ENCODE measurements around the gene WDR88. TPM values are rescaled to one million over a fixed set of nuclear protein-coding genes. Genes with fewer than 3 reads are reported as not detected.
"Not testable (repeated sequence)": the region's sequence is repeated elsewhere in the genome, so short reads cannot be mapped to it uniquely, and the experiment has no call there.

Gene WDR88
- polyA plus RNA-seq, 5 donors = 0.94 to 1.7 (median 1.3) TPM

DNA sequence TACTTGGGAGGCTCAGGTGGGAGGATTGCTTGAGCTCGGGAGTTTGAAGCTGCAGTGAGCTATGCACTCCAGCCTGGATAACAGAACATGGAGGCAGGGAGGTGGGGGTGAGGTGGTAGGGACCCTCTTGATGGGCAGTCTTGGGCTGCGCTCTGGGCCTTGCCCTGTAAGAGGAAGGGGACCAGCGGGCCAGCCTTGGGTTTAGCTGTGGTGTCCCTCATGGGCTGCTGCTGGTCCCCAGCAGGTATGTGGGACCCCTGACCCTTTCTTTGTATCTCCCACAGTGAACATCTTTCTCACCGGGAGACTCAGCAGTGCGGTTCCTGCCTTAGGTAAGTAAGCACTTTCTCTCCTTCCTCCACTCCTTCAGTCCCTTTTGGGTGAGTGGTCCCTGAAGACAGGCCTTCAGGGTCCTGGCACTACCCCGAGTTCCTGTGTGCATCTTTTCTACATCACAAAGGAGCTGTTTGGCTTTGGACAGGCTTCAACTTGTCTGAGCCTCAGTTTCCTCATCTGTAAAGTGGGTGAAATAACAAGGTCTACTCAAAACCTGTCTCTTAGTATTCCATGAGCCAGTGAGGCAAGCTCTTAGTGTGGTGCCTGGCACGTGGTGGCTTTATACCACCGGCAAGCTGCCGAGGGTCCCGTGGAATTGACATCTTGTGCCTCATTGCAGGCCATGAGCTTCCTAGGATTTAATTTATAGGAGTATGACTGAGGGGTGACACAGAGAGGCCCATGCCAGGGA lies 64.7 kb downstream of the WDR88 start:
- DNase-seq = no peak

DNA sequence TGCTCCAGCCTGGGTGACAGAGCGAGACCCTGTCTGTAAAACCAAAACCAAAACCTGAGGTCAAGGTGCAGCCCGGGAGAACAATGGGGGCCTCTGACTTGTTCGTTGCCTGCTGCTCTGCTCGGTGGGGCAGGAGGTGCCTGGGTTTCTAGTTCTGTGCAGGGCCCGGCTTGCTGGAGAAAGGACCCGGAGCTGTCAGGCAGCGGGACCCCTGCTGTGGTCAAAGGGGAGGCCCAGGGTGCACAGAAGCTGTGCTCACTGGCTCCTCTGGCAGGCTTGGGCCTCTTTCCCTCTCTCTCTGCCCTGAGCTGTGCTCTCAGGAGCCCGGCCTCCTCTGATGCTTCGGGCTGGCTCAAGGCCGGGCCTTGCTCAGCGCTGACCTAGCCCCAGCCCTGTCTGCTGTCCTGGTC lies 65.7 kb downstream of the WDR88 start:
- DNase-seq = no peak

DNA sequence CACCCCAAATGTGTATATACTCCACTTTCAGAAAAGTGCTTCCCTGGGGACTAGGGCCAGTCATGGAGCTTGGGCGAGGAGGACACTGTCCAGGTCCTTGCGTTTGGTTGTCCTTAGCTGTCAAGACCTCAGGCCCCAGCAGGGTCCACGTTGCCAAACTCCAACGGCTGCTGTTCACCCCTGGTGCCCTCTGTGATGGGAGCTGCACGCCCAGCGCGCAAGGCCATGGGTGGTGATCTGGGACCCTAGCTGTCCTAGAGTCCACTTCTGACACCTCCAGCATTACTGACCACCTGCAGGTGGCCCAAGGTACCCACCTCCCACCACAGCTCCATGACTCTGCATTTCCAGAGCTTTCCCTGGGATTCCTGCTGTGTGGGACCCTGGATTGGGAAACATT lies 66.3 kb downstream of the WDR88 start:
- no peak for DNase-seq

DNA sequence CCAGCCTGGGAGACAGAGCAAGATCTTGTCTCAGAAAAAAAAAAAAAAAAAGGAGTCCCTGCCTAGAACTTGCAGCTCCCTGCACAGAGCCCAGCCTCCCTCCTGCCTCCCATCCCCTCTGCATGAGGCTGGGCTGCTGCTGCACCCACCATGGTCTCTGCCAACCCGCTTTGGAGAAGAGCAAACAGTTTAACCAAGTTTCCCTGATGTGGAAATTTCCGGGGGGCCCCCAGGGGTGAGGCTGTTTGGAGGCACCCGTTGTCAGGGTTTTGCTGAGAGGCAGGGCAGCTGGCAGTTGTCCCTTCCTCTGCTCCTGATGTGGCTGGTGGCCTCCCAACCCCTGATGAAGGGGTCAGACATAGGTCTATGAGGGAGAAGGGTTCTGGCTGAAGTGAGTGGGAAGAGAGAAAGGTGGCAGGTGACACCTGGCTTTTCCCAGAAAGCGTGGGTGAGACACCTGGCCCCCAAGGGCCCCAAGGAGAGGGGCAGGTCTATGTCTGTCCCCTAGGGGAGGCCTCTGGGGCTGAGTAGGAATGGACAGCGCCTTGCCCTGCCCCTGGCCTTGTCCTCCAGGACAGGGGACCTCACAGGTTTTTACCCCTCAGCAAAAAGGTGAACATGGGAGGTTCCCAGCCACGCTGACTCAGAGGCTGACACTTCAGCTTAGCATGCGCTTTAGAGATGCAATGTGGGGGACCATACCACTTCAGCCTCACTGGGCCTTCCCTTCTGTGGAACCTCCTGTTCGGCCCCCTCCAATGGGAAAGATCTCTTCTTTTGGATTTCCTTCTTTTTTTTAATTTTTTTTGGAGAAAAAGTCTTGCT lies 67.7 kb downstream of the WDR88 start:
- no peak for DNase-seq

DNA sequence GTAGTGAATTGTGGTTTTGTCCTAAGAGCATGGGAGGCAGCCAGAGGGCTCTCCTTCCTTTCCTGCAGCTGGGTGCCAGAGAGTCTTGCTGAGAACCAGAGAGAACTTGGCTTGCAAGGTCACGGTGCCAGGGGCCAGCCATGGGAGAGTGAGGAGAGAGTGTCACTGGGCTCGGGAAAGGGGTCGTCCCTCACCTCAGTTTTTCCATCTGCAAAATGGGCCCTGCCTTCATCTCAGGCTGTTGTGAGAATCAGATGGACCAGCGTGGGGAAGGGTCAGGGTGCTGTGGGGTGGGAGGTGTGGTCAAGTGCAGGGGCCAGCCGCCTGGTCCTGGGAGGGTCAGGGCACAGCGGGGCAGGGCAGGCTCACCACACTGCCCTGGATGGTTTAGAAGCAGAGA lies 69.6 kb downstream of the WDR88 start:
- no peak for DNase-seq

DNA sequence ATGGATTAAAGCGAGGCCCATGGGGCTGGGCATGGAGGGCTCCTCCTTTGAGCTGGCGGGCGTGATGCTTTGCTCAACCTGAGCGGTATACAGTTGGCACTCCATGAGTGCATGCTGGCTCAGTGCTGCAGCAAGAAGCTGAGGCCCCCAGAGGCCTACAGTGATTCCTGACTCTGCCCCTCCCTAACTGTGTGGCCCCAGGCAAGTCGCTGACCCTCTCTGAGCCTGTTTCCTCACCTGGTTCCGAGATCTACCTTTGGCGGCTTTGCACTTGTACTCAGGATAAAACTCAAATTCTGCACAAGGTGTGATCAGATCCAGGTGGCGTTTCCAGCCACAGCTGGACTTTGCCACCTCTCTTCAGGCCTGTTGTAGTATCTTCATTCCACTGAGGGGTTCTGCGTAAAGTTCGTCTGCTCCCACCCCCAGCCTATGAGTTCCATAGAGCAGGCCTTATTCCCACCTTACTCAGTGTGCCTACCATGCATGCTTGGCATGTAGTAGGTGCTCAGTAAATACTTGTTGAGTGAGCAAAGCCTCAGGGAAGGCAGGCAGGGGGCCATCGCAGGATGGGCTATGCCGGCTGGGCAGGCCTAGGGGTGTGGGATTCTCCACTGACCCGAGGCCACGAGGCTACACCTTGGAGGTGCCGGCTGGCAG lies 70.1 kb downstream of the WDR88 start:
- DNase-seq = no peak

DNA sequence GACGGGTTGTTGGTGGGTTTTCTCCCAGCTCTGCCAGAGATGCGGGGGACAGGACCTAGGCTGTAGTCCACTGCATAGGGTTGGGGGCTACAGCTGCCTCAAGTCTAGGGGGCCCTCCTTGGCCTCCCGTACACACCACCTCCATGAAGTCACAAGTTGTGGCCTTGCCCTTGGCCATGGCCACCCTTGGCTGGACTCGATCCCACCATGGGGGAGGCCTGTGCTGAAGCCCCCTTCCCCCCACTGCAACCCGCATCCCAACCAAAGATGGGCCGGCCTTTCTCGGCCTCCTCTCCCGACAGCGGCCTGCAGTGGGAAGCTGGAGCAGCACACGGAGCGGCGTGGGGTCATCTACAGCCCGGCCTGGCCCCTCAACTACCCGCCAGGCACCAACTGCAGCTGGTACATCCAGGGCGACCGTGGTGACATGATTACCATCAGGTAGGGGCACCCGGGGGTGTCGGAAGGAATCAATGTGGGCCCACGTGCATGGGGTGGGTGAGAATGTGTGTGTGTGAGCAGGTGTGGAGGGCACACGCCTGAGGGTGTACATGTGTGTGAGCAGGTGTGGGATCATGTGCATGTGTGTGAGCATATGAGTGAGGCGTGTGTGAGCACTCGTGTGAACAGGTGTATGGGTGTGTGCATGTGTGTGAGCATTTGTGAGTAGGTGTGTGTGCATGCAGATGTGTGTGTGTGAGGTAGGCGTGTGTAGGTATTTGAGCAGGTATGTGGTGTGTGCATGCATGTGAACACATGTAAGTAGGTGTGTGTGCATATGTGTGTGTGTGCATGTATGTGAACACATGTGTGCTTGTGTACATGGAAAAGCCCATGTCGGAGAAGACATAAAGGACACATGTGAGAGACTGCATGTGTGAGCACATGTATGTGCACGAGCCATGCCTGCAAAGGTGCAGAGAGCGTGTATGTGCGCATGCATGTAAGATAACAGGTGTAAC lies 70.9 kb downstream of the WDR88 start:
- DNase-seq = no peak

DNA sequence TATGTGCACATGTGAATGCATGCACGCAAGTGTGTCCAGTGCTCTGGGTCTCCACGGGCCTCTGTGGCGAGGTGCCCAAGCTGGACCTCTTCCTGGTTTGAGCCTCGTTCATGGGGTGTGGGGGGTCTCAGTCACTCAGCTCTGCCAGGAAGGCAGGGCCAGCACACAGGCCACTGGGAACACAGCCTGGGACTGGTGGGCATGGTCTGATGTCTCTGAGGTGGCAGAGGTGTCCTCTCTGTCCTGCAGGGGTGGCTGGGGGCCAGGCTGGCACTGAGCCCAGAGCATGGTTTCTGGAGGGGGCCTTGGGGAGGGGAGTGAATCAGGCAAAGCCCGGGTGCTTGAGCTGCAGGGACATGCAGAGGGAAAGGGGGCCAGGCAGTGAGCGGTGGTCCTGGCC lies 71.6 kb downstream of the WDR88 start:
- DNase-seq = no peak

DNA sequence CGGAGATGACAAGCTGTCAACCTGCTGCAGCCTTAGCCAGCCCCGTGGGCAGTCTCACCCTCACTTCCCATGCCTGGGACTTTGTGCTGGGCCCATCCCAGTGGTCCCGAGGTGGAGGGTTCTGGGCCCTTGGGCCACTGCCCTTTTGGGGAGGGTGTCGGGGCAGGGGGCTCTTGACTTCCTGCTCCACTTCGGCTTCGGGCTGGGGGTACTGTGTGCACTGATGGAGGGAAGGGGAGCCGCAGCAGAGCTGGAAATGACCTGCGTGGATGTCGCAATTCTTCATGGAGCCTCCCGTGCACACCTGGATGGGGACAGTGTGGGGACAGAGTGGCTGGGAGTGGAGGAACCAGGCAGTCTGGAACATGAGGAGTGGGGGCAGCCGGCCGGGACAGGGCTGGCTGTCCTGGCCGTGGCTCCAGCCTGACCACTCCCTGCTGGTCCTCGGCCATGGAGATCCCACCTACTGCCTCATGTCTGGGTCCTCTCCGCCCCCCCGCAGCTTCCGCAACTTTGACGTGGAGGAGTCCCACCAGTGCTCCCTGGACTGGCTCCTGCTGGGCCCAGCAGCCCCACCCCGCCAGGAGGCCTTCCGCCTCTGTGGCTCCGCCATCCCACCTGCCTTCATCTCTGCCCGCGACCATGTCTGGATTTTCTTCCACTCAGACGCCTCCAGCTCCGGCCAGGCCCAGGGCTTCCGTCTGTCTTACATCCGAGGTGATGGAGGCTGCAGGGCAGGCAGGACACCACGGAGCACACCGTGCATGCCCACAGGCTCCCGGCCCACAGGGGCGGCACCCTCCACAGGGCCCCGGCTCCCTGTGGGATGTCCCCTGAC lies 72.4 kb downstream of the WDR88 start:
- no peak for DNase-seq

DNA sequence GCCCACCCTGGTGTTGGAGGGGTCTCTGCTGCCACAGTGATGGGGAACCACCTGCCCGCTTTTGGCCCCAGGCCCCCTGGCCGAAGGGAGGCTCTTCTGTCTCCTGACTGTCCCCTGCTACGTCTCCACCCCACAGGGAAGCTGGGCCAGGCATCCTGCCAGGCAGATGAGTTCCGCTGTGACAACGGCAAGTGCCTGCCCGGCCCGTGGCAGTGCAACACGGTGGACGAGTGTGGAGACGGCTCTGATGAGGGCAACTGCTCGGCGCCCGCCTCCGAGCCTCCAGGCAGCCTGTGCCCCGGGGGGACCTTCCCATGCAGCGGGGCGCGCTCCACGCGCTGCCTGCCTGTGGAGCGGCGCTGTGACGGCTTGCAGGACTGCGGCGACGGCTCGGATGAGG lies 73.2 kb downstream of the WDR88 start:
- no peak for DNase-seq

DNA sequence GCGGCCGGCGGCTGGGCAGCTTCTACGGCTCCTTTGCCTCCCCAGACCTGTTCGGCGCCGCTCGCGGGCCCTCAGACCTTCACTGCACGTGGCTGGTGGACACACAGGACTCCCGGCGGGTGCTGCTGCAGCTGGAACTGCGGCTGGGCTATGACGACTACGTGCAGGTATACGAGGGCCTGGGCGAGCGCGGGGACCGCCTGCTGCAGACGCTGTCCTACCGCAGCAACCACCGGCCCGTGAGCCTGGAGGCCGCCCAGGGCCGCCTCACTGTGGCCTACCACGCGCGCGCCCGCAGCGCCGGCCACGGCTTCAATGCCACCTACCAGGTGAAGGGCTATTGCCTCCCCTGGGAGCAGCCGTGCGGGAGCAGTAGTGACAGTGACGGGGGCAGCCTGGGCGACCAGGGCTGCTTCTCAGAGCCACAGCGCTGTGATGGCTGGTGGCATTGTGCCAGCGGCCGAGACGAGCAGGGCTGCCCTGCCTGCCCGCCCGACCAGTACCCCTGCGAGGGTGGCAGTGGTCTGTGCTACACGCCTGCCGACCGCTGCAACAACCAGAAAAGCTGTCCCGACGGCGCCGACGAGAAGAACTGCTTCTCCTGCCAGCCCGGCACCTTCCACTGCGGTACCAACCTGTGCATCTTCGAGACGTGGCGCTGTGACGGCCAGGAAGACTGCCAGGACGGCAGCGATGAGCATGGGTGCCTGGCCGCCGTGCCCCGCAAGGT lies 73.8 kb downstream of the WDR88 start:
- no peak for DNase-seq

DNA sequence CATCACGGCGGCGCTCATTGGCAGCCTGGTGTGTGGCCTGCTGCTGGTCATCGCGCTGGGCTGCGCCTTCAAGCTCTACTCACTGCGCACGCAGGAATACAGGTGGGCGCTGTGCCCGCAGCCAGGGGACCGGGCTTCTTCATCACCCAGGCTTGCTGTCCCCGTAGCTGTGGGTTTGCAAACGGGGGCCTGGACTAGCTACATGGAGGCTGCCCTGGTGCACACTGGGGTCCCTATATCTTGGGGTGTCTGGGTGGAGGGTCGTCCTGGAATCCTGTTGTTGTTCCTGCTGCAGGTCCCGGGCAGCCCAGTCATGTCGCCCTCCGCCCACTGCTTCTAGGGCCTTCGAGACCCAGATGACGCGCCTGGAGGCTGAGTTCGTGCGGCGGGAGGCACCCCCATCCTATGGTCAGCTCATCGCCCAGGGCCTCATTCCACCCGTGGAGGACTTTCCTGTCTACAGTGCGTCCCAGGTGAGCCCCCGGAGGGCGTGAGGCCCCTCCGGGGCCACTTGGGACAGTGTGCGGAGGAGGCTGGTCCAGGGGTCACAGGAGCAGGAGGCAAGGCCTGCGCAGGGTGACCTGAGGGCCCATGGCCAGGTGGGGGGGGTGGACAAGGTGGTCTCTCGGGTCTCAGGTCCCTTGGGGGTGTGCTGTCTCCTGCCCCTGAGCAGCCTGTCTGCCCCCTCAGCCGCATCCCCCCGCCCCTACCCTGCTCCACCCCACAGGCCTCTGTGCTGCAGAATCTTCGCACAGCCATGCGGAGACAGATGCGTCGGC lies 74.5 kb downstream of the WDR88 start:
- no peak for DNase-seq

DNA sequence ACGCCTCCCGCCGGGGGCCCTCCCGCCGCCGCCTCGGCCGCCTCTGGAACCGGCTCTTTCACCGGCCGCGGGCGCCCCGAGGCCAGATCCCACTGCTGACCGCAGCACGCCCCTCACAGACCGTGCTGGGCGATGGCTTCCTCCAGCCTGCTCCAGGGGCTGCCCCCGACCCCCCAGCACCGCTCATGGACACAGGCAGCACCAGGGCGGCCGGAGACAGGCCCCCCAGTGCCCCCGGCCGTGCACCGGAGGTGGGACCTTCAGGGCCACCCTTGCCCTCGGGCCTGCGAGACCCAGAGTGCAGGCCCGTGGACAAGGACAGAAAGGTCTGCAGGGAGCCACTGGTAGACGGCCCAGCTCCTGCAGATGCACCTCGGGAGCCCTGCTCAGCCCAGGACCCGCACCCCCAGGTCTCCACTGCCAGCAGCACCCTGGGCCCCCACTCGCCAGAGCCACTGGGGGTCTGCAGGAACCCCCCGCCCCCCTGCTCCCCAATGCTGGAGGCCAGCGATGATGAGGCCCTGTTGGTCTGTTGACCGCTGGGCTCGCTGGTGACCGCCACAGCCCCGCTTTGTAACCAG lies 75.2 kb downstream of the WDR88 start:
- DNase-seq = no peak

DNA sequence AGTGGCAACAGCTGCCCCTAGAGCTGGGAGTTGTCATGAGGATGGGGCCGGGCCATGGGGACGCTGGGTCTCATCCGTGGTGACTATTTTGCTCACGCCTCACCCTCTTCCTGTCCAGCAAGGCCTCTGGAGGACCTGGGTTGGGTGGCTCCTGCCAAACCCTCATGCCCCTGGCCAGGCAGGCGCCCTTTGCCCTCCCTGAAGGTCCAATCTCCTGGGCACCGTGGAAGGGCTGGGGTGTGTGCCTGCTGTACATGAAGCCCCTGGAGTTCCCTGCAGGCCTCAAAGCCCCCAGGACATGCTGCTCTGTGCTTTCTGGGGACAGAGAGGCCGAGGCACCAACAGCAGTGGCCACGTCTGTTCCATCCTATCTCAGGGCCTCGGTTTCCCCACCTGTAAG lies 76.0 kb downstream of the WDR88 start:
- no peak for DNase-seq

DNA sequence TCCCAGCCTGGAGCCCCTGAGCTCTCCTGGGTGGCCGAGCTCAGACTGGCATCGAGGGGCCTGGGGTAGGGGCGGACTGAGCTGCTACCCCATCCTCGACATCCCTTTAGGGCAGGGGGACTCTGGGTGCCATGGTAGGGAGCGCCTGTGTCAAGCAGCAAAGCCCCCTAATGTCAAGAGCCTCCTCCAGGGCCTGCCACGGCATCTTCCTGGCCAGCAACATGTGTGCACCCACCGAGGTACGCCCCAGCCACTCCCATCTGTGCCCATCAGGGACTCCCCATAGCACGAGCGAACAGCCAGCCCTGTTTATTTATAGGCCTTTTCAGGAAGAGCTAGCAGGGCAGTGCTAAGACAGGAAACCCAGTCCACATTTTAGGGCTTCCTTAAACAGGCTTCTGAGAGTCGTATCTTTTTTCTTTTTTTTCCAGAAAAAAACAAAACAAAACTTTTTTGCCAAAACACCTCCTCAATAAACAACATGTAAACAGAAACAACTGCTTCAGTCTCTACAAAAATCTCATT lies 76.5 kb downstream of the WDR88 start:
- DNase-seq = no peak

DNA sequence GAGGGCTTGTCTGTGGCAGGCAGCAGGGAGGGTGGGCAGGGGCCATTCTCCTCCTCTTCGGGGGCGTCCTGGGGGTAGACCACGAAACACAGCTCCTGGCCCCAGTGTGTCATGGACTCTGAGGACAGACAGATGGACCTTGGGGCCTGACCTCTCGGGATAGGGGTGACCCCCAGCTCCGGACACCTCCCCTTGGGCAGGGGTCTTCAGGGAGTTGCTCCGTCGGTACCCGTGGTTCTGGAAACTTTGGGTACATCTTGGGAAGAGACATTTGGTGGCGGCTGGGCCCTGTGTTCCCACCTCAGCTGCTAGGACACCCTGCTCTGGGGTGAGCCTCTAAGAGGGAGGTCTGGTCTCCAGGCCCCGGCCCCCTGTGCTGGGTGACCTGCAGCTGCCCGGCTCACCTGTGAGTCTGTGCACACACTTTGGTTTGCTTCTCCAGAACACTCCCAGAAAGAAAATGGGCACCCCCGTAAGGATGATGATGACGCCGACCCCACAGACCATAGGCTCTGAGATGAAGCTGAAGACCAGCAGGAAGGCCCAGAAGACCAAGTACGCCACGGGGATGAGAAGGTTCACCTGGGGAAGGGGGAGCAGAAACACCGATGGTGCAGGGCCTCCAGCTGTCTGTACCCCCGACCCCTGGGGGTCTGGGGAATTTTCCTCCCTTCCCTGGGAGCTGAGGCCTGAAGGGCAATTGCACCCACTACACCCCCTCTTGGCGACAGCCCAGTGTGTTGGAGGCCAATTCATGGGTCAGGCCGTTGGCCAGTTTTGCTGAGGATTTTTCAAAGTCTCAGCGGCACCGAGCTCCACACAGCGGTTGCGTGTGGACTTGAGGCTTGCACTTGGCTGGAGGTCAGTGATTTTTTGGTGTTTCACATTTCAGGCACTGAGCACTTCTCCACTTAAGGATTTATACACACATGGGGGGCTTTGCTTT lies 77.3 kb downstream of the WDR88 start:
- DNase-seq = no peak

DNA sequence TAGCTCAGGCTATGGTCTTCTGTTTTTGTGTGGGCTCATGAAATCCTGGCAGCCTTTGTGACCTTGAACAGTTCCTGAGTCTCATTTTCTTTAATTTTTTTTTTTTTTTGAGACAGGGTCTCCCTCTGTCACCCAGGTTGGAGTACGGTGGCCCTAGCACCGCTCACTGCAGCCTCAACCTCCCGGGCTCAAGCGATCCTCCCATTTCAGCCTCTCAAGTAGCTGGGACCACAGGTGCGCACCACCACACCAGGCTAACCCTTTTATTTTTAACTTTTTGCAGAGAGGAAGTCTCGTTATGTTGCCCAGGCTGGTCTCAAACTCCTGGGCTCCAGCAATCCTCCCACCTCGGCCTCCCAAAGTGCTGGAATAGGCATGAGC lies 77.9 kb downstream of the WDR88 start:
- not testable (repeated sequence) for DNase-seq

Data from right lung (tissue), 5 donors.